Right renal cortex interstitium (tissue), 3 donors: Measurements from ENCODE around the gene NTN1. TPM values are rescaled to one million over a fixed set of nuclear protein-coding genes. Genes with fewer than 3 reads are reported as not detected.
"Not testable (repeated sequence)": the region's sequence is repeated elsewhere in the genome, so short reads cannot be mapped to it uniquely, and the experiment has no call there.

ENCODE experiments used
- DNase-seq, 3 donors: peaks; one replicate each; pipeline ENCODE4 v3.0.0-alpha.2; 2013; ENCODE audit warnings: low read depth in 3 of 3, low spot score in 2 of 3
- polyA plus RNA-seq, 3 donors: library from polyadenylated mRNA; unstranded; fragments of 120-200 nt; gene quantifications; one replicate each; pipeline ENCODE4 v1.2.1, GENCODE V29; 2013; ENCODE audit not compliant: insufficient read length in 3 of 3

NTN1 gene
- polyA plus RNA-seq, 3 donors: 1.5 to 3.3 (median 2.6) TPM

DNA sequence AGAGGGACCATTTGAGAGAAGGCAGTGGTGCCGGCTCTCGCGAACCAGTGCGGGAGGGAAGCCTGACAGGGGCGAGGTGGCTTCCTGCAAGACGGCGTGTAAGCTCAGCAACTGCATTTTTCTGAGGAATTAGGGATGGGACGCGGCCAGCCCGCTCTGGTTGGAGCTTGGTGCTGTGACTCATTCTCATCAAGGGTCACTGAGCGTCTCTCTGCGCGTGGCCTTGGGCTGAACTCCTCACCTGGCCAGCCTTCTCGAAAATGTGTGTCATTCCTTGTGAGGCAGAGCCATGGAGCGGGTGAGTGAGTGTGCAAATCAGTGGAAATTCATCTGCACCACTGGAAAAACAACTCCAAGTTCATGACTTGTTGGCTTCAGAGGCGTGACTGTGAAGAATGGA, 52.8 kb downstream of the NTN1 start:
- DNase-seq: no peak

- DNase-seq: no peak
These were observed 58.3 kb downstream of the NTN1 start for GRCh38 chr17:9079461-9080103.

- DNase-seq: no peak
These were observed 59.1 kb downstream of the NTN1 start for GRCh38 chr17:9080296-9080914.

DNA sequence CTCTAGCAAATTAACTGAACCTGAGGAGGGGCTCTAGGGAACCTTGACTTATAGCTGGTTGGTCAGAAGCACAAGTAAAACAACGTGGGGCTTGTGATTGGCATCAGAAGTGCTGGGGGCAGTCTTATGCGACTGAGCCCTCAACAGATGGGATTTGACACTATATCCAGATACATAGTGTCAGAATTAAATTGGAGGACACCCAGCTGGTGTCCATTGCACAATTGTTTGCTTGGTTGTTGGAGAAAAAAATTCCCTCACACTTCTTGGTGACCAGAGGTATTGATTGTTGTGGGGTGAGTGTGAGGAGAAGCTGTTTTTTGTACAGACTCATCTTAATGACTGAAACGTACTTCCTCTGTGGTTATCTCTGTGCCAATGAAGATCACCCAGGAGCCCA, 59.7 kb downstream of the NTN1 start:
- no peak for DNase-seq

GRCh38 chr17:9086577-9086976, 65.3 kb downstream of the NTN1 start:
- DNase-seq: no peak

GRCh38 chr17:9087921-9088320, 66.6 kb downstream of the NTN1 start:
- no peak for DNase-seq

GRCh38 chr17:9090641-9091096, 69.4 kb downstream of the NTN1 start:
- no peak for DNase-seq

DNA sequence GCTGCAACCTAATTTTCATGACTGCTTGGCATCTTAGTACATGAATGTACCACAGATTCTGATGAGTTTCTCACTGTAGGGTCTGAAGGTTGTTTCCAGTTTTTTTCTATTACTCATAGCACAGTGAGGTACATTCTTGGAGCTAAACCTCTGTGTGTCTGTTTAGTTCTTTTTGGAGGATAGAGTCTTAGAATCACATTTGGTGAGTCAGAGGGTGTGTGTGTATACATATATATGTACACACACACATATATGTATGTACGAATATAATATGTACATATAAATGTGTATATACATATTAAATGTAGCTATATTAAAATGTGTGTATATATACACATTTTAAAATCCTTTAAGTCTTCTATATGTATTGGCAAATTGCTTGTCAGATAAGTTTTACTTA, 72.9 kb downstream of the NTN1 start:
- no peak for DNase-seq

GRCh38 chr17:9095390-9095789, 74.1 kb downstream of the NTN1 start:
- DNase-seq: no peak

GRCh38 chr17:9098242-9098825, 77.0 kb downstream of the NTN1 start:
- DNase-seq: no peak

DNA sequence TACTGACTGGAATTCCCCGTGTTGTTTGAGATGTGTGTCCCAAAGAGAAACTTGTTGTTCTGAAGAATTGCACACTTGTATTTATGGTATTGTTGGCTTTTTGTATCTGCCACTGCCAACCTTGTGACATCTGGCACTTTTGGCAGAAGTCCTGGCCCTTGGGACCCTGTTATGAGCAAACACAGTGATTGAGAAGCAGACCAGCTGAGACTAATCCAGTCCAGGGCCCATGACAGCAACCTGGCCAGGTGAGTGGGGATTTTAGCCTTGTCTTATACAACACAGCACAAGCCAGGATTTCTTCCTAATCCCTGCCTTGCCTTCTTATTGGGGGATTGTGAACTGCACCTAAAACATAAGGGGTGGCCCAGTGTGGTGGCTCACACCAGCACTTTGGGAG, 80.0 kb downstream of the NTN1 start:
- no peak for DNase-seq

DNA sequence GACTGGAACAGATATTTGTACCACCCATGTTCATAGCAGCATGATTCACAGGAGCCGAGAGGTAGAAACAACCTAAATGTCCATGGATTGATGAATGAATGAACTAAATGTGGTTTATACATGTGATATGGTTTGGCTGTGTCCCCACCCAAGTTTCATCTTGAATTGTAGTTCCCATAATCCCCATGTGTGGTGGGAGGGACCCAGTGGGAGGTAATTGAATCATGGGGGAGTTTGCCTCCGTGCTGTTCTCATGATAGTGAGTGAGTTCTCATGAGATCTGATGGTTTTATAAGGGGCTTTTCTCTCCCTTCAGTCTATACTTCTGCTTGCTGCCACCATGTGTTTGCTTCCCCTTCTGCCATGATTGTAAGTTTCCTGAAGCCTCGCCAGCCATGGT, 81.9 kb downstream of the NTN1 start:
- not testable (repeated sequence) for DNase-seq

- no peak for DNase-seq
These were observed 83.2 kb downstream of the NTN1 start for GRCh38 chr17:9104370-9105041.

- DNase-seq: no peak
These were observed 84.0 kb downstream of the NTN1 start for GRCh38 chr17:9105068-9105868.

- not testable (repeated sequence) for DNase-seq
These were observed 85.0 kb downstream of the NTN1 start for GRCh38 chr17:9106278-9106677.

DNA sequence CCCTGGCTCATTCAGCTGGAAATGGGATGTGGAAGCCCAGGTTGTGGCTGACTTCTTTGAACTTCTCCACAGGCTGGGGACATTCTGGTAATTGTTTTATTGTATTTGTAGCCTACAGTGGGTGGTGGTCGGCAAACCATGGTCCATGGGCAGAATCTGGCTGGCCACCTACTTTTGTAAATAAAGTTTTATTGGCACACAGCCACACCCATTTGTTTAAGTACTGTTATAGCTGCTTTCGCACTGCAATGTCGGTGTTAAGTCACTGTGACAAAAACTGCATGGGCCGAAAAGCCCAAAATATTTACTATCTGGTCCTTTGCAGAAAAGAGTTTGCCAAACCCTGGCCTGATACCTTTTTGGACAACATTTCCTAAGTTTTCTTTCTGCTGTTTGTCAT, 86.2 kb downstream of the NTN1 start:
- DNase-seq: no peak

DNA sequence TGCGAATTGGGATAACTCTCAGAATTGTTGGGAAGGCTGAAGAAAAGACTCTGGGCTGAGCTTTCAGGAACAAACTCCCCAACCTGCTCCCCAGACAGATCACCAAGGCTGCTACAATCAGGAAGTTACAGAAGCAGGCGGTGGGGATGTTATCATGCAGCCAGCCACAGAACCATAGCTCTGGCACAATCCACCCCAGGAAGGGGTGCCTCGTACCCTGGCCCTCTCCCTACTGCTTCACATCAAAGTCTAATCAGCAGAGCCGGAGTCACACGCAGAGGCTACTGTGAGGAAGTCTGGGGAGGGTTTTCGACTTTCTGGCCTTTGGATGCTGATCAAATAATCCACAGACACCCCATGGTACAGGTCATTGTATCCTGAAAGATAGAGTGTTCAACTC, 86.8 kb downstream of the NTN1 start:
- no peak for DNase-seq

GRCh38 chr17:9109933-9110332, 88.6 kb downstream of the NTN1 start:
- DNase-seq: no peak

- DNase-seq: no peak
These were observed 89.2 kb downstream of the NTN1 start for GRCh38 chr17:9110501-9110900.

DNA sequence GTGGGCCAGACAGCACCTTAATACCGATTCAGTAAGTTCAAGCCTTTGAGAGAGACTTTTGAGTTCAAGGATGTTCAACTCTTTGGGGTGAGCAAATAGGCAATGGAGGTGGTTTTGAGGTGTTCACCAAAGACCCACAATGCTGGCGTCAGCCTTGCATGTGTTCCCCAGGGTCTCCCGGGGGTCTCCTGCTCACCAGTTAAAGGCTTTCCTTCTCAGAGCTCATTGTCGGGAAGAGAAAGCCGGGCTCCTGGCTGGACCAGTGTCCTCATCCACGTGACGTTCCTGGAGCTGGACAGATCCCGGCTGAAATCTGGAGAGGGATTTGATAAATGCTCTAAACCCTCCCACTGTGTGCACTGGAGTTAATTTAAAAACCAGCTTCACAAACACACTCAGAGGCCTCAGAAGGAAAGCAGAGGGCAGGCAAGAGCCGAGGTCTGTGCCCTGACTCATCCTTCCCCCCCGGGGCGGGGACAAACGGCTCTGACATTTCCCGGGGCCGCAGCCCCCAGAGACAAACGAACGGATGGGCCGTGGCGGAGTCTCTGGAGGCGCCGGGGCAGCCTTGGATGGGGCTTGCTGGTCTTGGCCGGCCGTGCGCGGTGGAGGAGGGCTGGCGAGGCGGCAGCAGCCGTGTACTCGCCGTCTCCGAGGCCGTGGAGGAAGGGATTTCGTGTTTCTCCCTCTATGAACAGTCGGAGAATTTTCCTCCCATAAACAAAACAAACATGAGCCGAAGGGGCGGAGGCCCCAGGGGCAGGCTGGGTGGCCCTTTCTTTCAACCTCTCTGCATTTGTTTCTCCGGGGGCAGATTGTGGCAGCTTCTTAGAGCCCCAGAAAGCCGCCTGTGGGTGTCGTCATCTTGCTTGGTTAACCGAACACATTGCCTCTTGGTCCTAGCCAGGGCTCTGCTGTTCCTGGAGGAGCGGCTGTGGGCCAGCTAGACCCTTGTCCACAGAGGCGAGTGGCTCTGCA, 94.2 kb downstream of the NTN1 start:
- peak in 1 of 3 donors; percentile 19 for DNase-seq
